WTC11 (cell line): ENCODE results near the gene LZTR1. TPM values are rescaled to one million over a fixed set of nuclear protein-coding genes. Genes with fewer than 3 reads are reported as not detected.

Source experiments
- ATAC-seq: fragments of 200-7000 bp; cut with Tn5 transposase; 2 replicates; pipeline ENCODE4 v1.10.0; 2021; ENCODE audit warnings: mild to moderate bottlenecking, moderate library complexity
- CTCF ChIA-PET: fragments of 300-600 bp; sonication (Branson Sonifier 250); formaldehyde crosslinking; loops from one replicate; lab custom pipeline; 2021; ENCODE audit warnings: antibody characterized with exemption; lab: Charles Lee
- POLR2A ChIA-PET: fragments of 350-600 bp; sonication (Branson Sonifier 250); formaldehyde crosslinking; loops from one replicate; lab custom pipeline; 2021; ENCODE audit warnings: antibody characterized with exemption; lab: Charles Lee
- DNase-seq: peaks from one replicate; pipeline ENCODE4 v3.0.0; 2021; ENCODE audit warnings: low spot score
- H3K27ac Mint-ChIP-seq: 2 replicates; pipeline ENCODE4 v1.8.0; 2021; ENCODE audit warnings: mixed read lengths
- H3K27me3 Mint-ChIP-seq: 2 replicates; pipeline ENCODE4 v1.8.0; 2021; ENCODE audit warnings: low read depth, mild to moderate bottlenecking, moderate library complexity, mixed read lengths
- H3K36me3 Mint-ChIP-seq: 2 replicates; pipeline ENCODE4 v1.8.0; 2021; ENCODE audit warnings: mixed read lengths
- H3K4me1 Mint-ChIP-seq: 2 replicates; pipeline ENCODE4 v1.8.0; 2022; ENCODE audit warnings: mixed read lengths
- H3K4me3 Mint-ChIP-seq: 2 replicates; pipeline ENCODE4 v1.8.0; 2021; ENCODE audit warnings: mild to moderate bottlenecking, moderate library complexity, mixed read lengths
- H3K9me3 Mint-ChIP-seq: 2 replicates; pipeline ENCODE4 v1.8.0; 2021; ENCODE audit warnings: mixed read lengths
- CREM ChIP-seq: sonication (generic); formaldehyde crosslinking; IDR thresholded peaks from 2 replicates; pipeline ENCODE4 v1.8.1; 2022; ENCODE audit warnings: mild to moderate bottlenecking, missing genetic modification reagents, moderate library complexity
- FOXJ3 ChIP-seq: sonication (generic); formaldehyde crosslinking; IDR thresholded peaks from 2 replicates; pipeline ENCODE4 v1.9.0; 2021; ENCODE audit warnings: missing genetic modification reagents, mild to moderate bottlenecking, borderline replicate concordance
- GRHL2 ChIP-seq: fragments of 250-450 bp; sonication (Bioruptor Pico); IDR thresholded peaks from 2 replicates; pipeline ENCODE4 v1.8.0; 2022; ENCODE audit warnings: mild to moderate bottlenecking, moderate library complexity; ENCODE audit not compliant: insufficient replicate concordance, severe bottlenecking
- IRF1 ChIP-seq: sonication (generic); formaldehyde crosslinking; IDR thresholded peaks from 2 replicates; pipeline ENCODE4 v1.8.0; 2023; ENCODE audit warnings: missing genetic modification reagents
- IRF2 ChIP-seq: sonication (generic); formaldehyde crosslinking; IDR thresholded peaks from 2 replicates; pipeline ENCODE4 v1.8.0; 2022; ENCODE audit warnings: low read depth, missing genetic modification reagents, borderline replicate concordance
- MAX ChIP-seq: sonication (generic); formaldehyde crosslinking; IDR thresholded peaks from 2 replicates; pipeline ENCODE4 v1.8.0; 2022; ENCODE audit warnings: mild to moderate bottlenecking, missing genetic modification reagents
- PRDM15 ChIP-seq: sonication (generic); formaldehyde crosslinking; IDR thresholded peaks from 2 replicates; pipeline ENCODE4 v1.8.0; 2022; ENCODE audit warnings: missing genetic modification reagents
- SMAD3 ChIP-seq: sonication (generic); formaldehyde crosslinking; IDR thresholded peaks from 2 replicates; pipeline ENCODE4 v1.8.0; 2022; ENCODE audit warnings: missing genetic modification reagents, mild to moderate bottlenecking, borderline replicate concordance
- STAT6 ChIP-seq: sonication (generic); formaldehyde crosslinking; conservative IDR thresholded peaks from 2 replicates; pipeline ENCODE4 v1.8.1; 2023; ENCODE audit warnings: mild to moderate bottlenecking, low read depth, missing genetic modification reagents, moderate library complexity
- TEAD1 ChIP-seq: sonication (generic); formaldehyde crosslinking; IDR thresholded peaks from 2 replicates; pipeline ENCODE4 v1.8.0; 2022; ENCODE audit warnings: mild to moderate bottlenecking, missing genetic modification reagents
- ZNF281 ChIP-seq: sonication (generic); formaldehyde crosslinking; IDR thresholded peaks from 2 replicates; pipeline ENCODE4 v1.8.0; 2023; ENCODE audit warnings: mild to moderate bottlenecking, missing genetic modification reagents
- ZNF317 ChIP-seq: sonication (generic); formaldehyde crosslinking; IDR thresholded peaks from 2 replicates; pipeline ENCODE4 v1.8.1; 2023; ENCODE audit warnings: low read depth, mild to moderate bottlenecking, moderate library complexity, missing genetic modification reagents, borderline replicate concordance
- ZNF396 ChIP-seq: fragments of 250-450 bp; sonication (Bioruptor Pico); IDR thresholded peaks from 2 replicates; pipeline ENCODE4 v1.8.0; 2021; ENCODE audit warnings: mild to moderate bottlenecking, moderate library complexity, borderline replicate concordance
- ZNF512 ChIP-seq: sonication (generic); formaldehyde crosslinking; IDR thresholded peaks from 2 replicates; pipeline ENCODE4 v1.8.1; 2022; ENCODE audit warnings: missing genetic modification reagents, borderline replicate concordance
- total RNA-seq: library from RNA; stranded (reverse); gene quantifications from 3 replicates; pipeline ENCODE4 v1.2.3, GENCODE V29; 2021

The LZTR1 gene
- total RNA-seq, 1 experiment from 2014 or later, result 38.3 TPM

GRCh38 chr22:20965104-20965887, 16.8 kb upstream of the LZTR1 start:
- POLR2A ChIA-PET, result no interaction called here
- ATAC-seq, result no peak; the same call in 1 of the 2 replicates
- Mint-ChIP-seq H3K27me3 (peaks cover 78% of the 10 kb centered on the region), H3K9me3 (no peaks in the 10 kb centered on the region), H3K27ac (no peak overlapping the region), H3K36me3 (no peaks in the 10 kb centered on the region), H3K4me3 (peak overlapping the region; percentile 56), H3K4me1 (peaks cover 14% of the 10 kb centered on the region)
- DNase-seq, result peak; percentile 29
- CTCF ChIA-PET, result interaction anchor here (1.0 to 1.7 kb wide), 5 partner anchors 9 to 138 kb away, joined by 3 to 8 read pairs (median 4); partner anchors contain the start of genes CRKL and LZTR1
- TF ChIP-seq ZNF317 (CRISPR knock-in tag) (no peak), MAX (CRISPR knock-in tag) (peak; percentile 45; the same call in 1 of the 2 replicates)

- CTCF ChIA-PET, result interaction anchor here (1.4 to 3.1 kb wide), 4 partner anchors 9 to 137 kb away, joined by 4 to 25 read pairs (median 6); partner anchors contain the start of genes CRKL and LZTR1
- no peaks in the 10 kb centered on the region for H3K9me3 Mint-ChIP-seq
- peaks cover 14% of the 10 kb centered on the region for H3K4me1 Mint-ChIP-seq
- DNase-seq, result no peak
- H3K36me3 Mint-ChIP-seq, result no peaks in the 10 kb centered on the region
- H3K27ac Mint-ChIP-seq, result no peak overlapping the region
- H3K27me3 Mint-ChIP-seq, result peaks cover 81% of the 10 kb centered on the region
- H3K4me3 Mint-ChIP-seq, result no peak overlapping the region; the same call in 1 of the 2 replicates
- POLR2A ChIA-PET, result no interaction called here
- TF ChIP-seq SMAD3 (CRISPR knock-in tag), result no peak
- no peak for TF ChIP-seq ZNF281 (CRISPR knock-in tag)
- no peak for TF ChIP-seq ZNF396 (CRISPR knock-in tag)
- TF ChIP-seq IRF2 (CRISPR knock-in tag), result no peak
- TF ChIP-seq GRHL2 (CRISPR knock-in tag), result no peak
- no peak for TF ChIP-seq PRDM15 (CRISPR knock-in tag)
- TF ChIP-seq ZNF512 (CRISPR knock-in tag), result no peak
- no peak for TF ChIP-seq IRF1 (CRISPR knock-in tag)
- no peak for TF ChIP-seq STAT6
- no peak for TF ChIP-seq CREM
- TF ChIP-seq TEAD1 (CRISPR knock-in tag), result no peak
- TF ChIP-seq FOXJ3 (CRISPR knock-in tag), result no peak
- ATAC-seq, result no peak
Observed at GRCh38 chr22:20965888-20966855, 15.9 kb upstream of the LZTR1 start.
